ENCODE results near the gene PDSS2.

Gene PDSS2

GRCh38 chr6:107122748-107123147, 336.6 kb downstream of the PDSS2 start:
- TF ChIP-seq GATA3 (IDR thresholded peaks at IDR 0.05; ENCODE audit: low read depth, low read length) (no peak), GATA2 (IDR thresholded peaks at IDR 0.05; ENCODE audit: low read depth, low read length) (no peak)

- TF ChIP-seq GATA2 (IDR thresholded peaks at IDR 0.05; ENCODE audit: low read depth, low read length): no peak
- no peak for TF ChIP-seq GATA3 (IDR thresholded peaks at IDR 0.05; ENCODE audit: low read depth, low read length)
These were observed 337.3 kb downstream of the PDSS2 start for GRCh38 chr6:107121964-107122495.

- TF ChIP-seq GATA2 (IDR thresholded peaks at IDR 0.05; ENCODE audit: low read depth, low read length) (no peak), GATA3 (IDR thresholded peaks at IDR 0.05; ENCODE audit: low read depth, low read length) (no peak)
These were observed 338.1 kb downstream of the PDSS2 start for GRCh38 chr6:107121266-107121665.

GRCh38 chr6:107120404-107120803, 339.0 kb downstream of the PDSS2 start:
- no peak for TF ChIP-seq GATA3 (IDR thresholded peaks at IDR 0.05; ENCODE audit: low read depth, low read length)
- TF ChIP-seq GATA2 (IDR thresholded peaks at IDR 0.05; ENCODE audit: low read depth, low read length): no peak

- TF ChIP-seq GATA3 (IDR thresholded peaks at IDR 0.05; ENCODE audit: low read depth, low read length): no peak
- no peak for TF ChIP-seq GATA2 (IDR thresholded peaks at IDR 0.05; ENCODE audit: low read depth, low read length)
These were observed 340.4 kb downstream of the PDSS2 start for GRCh38 chr6:107118976-107119375.

GRCh38 chr6:107116931-107117330, 342.4 kb downstream of the PDSS2 start:
- TF ChIP-seq GATA3 (IDR thresholded peaks at IDR 0.05; ENCODE audit: low read depth, low read length) (no peak), GATA2 (IDR thresholded peaks at IDR 0.05; ENCODE audit: low read depth, low read length) (no peak)

GRCh38 chr6:107116328-107116892, 343.0 kb downstream of the PDSS2 start:
- TF ChIP-seq GATA3 (IDR thresholded peaks at IDR 0.05; ENCODE audit: low read depth, low read length) (no peak), GATA2 (IDR thresholded peaks at IDR 0.05; ENCODE audit: low read depth, low read length) (no peak)

- no peak for TF ChIP-seq GATA3 (IDR thresholded peaks at IDR 0.05; ENCODE audit: low read depth, low read length)
- TF ChIP-seq GATA2 (IDR thresholded peaks at IDR 0.05; ENCODE audit: low read depth, low read length): peak; percentile 79
These were observed 343.6 kb downstream of the PDSS2 start for GRCh38 chr6:107115695-107116327.

- no peak for TF ChIP-seq GATA3 (IDR thresholded peaks at IDR 0.05; ENCODE audit: low read depth, low read length)
- TF ChIP-seq GATA2 (IDR thresholded peaks at IDR 0.05; ENCODE audit: low read depth, low read length): no peak
These were observed 344.3 kb downstream of the PDSS2 start, which contains the start of gene BEND3 for GRCh38 chr6:107114926-107115694. BEND3 (minus strand) TSS chr6:107115515; CDS start chr6:107099285, 16,230 bp downstream.

GRCh38 chr6:107114213-107114925, 345.0 kb downstream of the PDSS2 start:
- peak; percentile 24; the same call in 1 of the 2 replicates for TF ChIP-seq GATA2 (IDR thresholded peaks at IDR 0.05; ENCODE audit: low read depth, low read length)
- TF ChIP-seq GATA3 (IDR thresholded peaks at IDR 0.05; ENCODE audit: low read depth, low read length): no peak

- TF ChIP-seq GATA3 (IDR thresholded peaks at IDR 0.05; ENCODE audit: low read depth, low read length): no peak
These were observed 349.2 kb downstream of the PDSS2 start for GRCh38 chr6:107110200-107110599.

- TF ChIP-seq GATA3 (IDR thresholded peaks at IDR 0.05; ENCODE audit: low read depth, low read length): no peak
- TF ChIP-seq GATA2 (IDR thresholded peaks at IDR 0.05; ENCODE audit: low read depth, low read length): no peak
These were observed 351.0 kb downstream of the PDSS2 start for GRCh38 chr6:107108201-107108890.

GRCh38 chr6:107107791-107108190, 351.6 kb downstream of the PDSS2 start:
- TF ChIP-seq GATA2 (IDR thresholded peaks at IDR 0.05; ENCODE audit: low read depth, low read length) (no peak), GATA3 (IDR thresholded peaks at IDR 0.05; ENCODE audit: low read depth, low read length) (no peak)
